HepG2 (cell line): ENCODE results near the gene HEPACAM2. TPM values are rescaled to one million over a fixed set of nuclear protein-coding genes. Genes with fewer than 3 reads are reported as not detected.

ENCODE experiments used
- ATAC-seq: fragments of 200-7000 bp; cut with Tn5 transposase; 3 replicates; pipeline ENCODE4 v1.9.1; 2020; ENCODE audit warnings: mild to moderate bottlenecking, moderate library complexity
- BruUV-seq: library from RNA; stranded (reverse); fragments of 400-500 nt; replicated peaks from 2 replicates; lab custom pipeline; 2021; lab: Mats Ljungman, UMichigan
- CTCF ChIA-PET: fragments of 300-600 bp; formaldehyde crosslinking; extraction: SDS; loops from one replicate; lab custom pipeline; 2021; ENCODE audit warnings: low total read pairs, inconsistent platforms, low intra/inter-chr PET ratio; lab: Yijun Ruan, JAX
- POLR2A ChIA-PET: fragments of 350-600 bp; sonication (Branson Sonifier 250); formaldehyde crosslinking; loops from one replicate; lab custom pipeline; 2020; ENCODE audit warnings: antibody characterized with exemption, inconsistent platforms; lab: Yijun Ruan, JAX
- DNase-seq: peaks from one replicate; pipeline ENCODE4 v3.0.0-alpha.2; 2015; ENCODE audit warnings: low spot score
- FAIRE-seq: peaks from 3 replicates; lab custom pipeline; 2011; peaks lifted over from hg19 to GRCh38; lab: Jason Lieb, UNC
- H2AFZ ChIP-seq: one replicate; pipeline ENCODE4 v1.6.1; 2011; ENCODE audit warnings: low read length, inconsistent platforms
- H3K27ac ChIP-seq: fragments of 300-600 bp; 3 replicates; pipeline ENCODE4 v1.8.0; 2011; ENCODE audit warnings: mixed run types, mild to moderate bottlenecking, mixed read lengths, low read length, inconsistent platforms; ENCODE audit not compliant: insufficient read depth; ENCODE audit errors: extremely low read length
- H3K27me3 ChIP-seq, 2 experiments: fragments of 200-600 bp in 1 of 2; 2 replicates in 1 of 2; 3 replicates in 1 of 2; pipeline versions ENCODE4 v1.6.0 to v1.8.0; 2011; ENCODE audit warnings: low read length in 2 of 2, mild to moderate bottlenecking in 2 of 2, moderate library complexity in 2 of 2, inconsistent platforms in 1 of 2; ENCODE audit not compliant: insufficient read depth in 2 of 2, control insufficient read depth in 1 of 2
- H3K36me3 ChIP-seq, 2 experiments: fragments of 200-600 bp in 1 of 2; replicated peaks in 1 of 2; 2 replicates in 1 of 2; 3 replicates in 1 of 2; pipeline versions ENCODE4 v1.5.1 to v1.8.0; 2011; ENCODE audit warnings: low read length in 2 of 2, inconsistent platforms in 1 of 2; ENCODE audit not compliant: insufficient read depth in 2 of 2, control insufficient read depth in 1 of 2
- H3K4me1 ChIP-seq: 2 replicates; pipeline ENCODE4 v1.5.1; 2012; ENCODE audit warnings: low read length, inconsistent platforms; ENCODE audit not compliant: insufficient read depth
- H3K4me2 ChIP-seq: 2 replicates; pipeline ENCODE4 v1.6.0; 2011; ENCODE audit warnings: low read depth, low read length, inconsistent platforms
- H3K4me3 ChIP-seq, 3 experiments: fragments of 200-600 bp in 1 of 3; sonication (generic), shearing (Covaris generic) in 1 of 3; replicated peaks in 1 of 3; 2 replicates each; pipeline ENCODE4 v1.5.1; 2011 to 2016; ENCODE audit warnings: low read length in 3 of 3, inconsistent platforms in 2 of 3, low read depth in 2 of 3, mild to moderate bottlenecking in 2 of 3, control low read depth in 1 of 3, mixed read lengths in 1 of 3; ENCODE audit not compliant: insufficient read depth in 1 of 3
- H3K79me2 ChIP-seq: one replicate; pipeline ENCODE4 v1.6.1; 2011; ENCODE audit warnings: low read length, inconsistent platforms; ENCODE audit not compliant: insufficient read depth
- H3K9ac ChIP-seq: 2 replicates; pipeline ENCODE4 v1.6.0; 2011; ENCODE audit warnings: mild to moderate bottlenecking, low read depth, low read length, inconsistent platforms; ENCODE audit not compliant: insufficient read depth
- H3K9me3 ChIP-seq: 2 replicates; pipeline ENCODE4 v1.5.1; 2012; ENCODE audit warnings: mild to moderate bottlenecking, low read length
- H4K20me1 ChIP-seq: 2 replicates; pipeline ENCODE4 v1.6.0; 2011; ENCODE audit warnings: inconsistent platforms, mild to moderate bottlenecking, low read length, moderate library complexity; ENCODE audit not compliant: insufficient read depth
- BRD4 ChIP-seq: sonication (generic); formaldehyde crosslinking; IDR thresholded peaks from 2 replicates; pipeline ENCODE4 v1.4.0; 2020; ENCODE audit warnings: missing genetic modification reagents
- DNMT1 ChIP-seq: sonication (generic); formaldehyde crosslinking; IDR thresholded peaks from 2 replicates; pipeline ENCODE4 v1.5.1; 2020; ENCODE audit warnings: mild to moderate bottlenecking, missing genetic modification reagents
- NCOA5 ChIP-seq: sonication (generic); formaldehyde crosslinking; IDR thresholded peaks from 2 replicates; pipeline ENCODE4 v1.4.0; 2020; ENCODE audit warnings: missing genetic modification reagents
- RARG ChIP-seq: sonication (generic); formaldehyde crosslinking; IDR thresholded peaks from 2 replicates; pipeline ENCODE4 v1.4.0; 2020; ENCODE audit warnings: low read depth, mild to moderate bottlenecking, missing genetic modification reagents
- SNAI1 ChIP-seq: sonication (generic); formaldehyde crosslinking; IDR thresholded peaks from 2 replicates; pipeline ENCODE4 v1.5.0; 2020; ENCODE audit warnings: mild to moderate bottlenecking, missing genetic modification reagents, borderline replicate concordance
- ZNF569 ChIP-seq: sonication (generic); formaldehyde crosslinking; IDR thresholded peaks from 2 replicates; pipeline ENCODE4 v1.5.0; 2020; ENCODE audit warnings: mild to moderate bottlenecking, missing genetic modification reagents, moderate library complexity, borderline replicate concordance
- ZNF83 ChIP-seq: sonication (generic); formaldehyde crosslinking; IDR thresholded peaks from 2 replicates; pipeline ENCODE4 v1.4.0; 2020; ENCODE audit warnings: missing genetic modification reagents, mild to moderate bottlenecking, borderline replicate concordance
- WGBS: methylation state at CpG from one replicate; pipeline ENCODE4 v1.1.6; 2017; ENCODE audit warnings: low lambda C conversion rate; 5-methylcytosine and 5-hydroxymethylcytosine counted together
- in situ Hi-C: cut with HindIII; loops from 2 replicates; pipeline ENCODE4 v1.10.0; 2017; ENCODE audit warnings: low pct_unique_long_range_greater_than_20kb; ENCODE audit not compliant: extremely low pct_ligation_motif_present
- intact Hi-C: fragments of 100-400 bp; cut with micrococcal nuclease; formaldehyde crosslinking; loops from one replicate; pipeline ENCODE4 v1.10.0; 2022; ENCODE audit not compliant: unreplicated experiment
- polyA plus RNA-seq, 8 experiments: library from polyadenylated mRNA; depleted of rRNA in 3 of 8; stranded (reverse) in 7 of 8; unstranded in 1 of 8; fragments of >200 nt; fragmentation: Illumina TruSeq in 4 of 8; extraction: Trizol in 4 of 8; gene quantifications; 2 replicates each; pipeline versions ENCODE4 v1.2.1 to v1.2.3, GENCODE V29; 2011 to 2016; ENCODE audit warnings: low read depth in 4 of 8, missing spikeins in 1 of 8, mixed read lengths in 1 of 8; ENCODE audit not compliant: insufficient read depth in 1 of 8
- total RNA-seq, 5 experiments: library from RNA; depleted of rRNA; stranded (reverse); fragments of >200 nt; fragmentation: Illumina TruSeq; extraction: Trizol; gene quantifications; 2 replicates each; pipeline ENCODE4 v1.2.3, GENCODE V29; 2016; ENCODE audit warnings: low read depth in 1 of 5
- TF ChIP-seq, protein P1 (sequence below): sonication (generic); formaldehyde crosslinking; IDR thresholded peaks from 2 replicates; pipeline ENCODE4 v1.8.0; 2022; ENCODE audit warnings: missing genetic modification reagents, mild to moderate bottlenecking, inconsistent platforms, borderline replicate concordance

The HEPACAM2 gene
- total and polyA plus RNA-seq, 2 of the 13 experiments (the other 11 are each of a cell fraction or from before 2014, with no cell fraction given) = not detected

DNA sequence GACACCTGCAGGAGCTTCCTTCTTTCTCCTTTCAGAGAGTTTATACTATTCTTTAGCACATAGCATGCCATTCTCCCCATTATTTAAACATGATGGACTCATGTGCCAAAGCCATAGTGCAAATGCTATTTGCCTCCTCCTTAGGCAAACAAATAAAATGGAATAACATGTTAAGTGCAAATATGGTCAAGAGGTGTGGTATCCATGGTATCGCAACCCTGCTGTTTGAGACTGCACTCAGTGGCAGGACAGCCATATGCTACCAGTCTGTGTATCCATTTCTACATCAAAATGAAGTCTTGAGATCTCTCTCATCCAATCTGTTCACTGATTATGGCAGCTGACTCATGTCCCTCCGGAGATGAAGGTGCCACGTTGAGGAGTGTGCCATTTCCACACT, 22.8 kb downstream of the HEPACAM2 start:
- Histone ChIP-seq H3K27me3 (0 out of 5 replicates have a peak, but pooled peaks cover 0 to 4% of the 10 kb centered on the region in 2 experiments), H3K4me3 (no peak overlapping the region), H3K79me2 (no peaks in the 10 kb centered on the region), H3K36me3 (no peaks in the 10 kb centered on the region), H3K9ac (no peak overlapping the region), H3K9me3 (no peaks in the 10 kb centered on the region), H3K4me1 (no peaks in the 10 kb centered on the region), H3K27ac (no peak overlapping the region), H4K20me1 (no peaks in the 10 kb centered on the region), H2AFZ (no peak overlapping the region), H3K4me2 (no peak overlapping the region)
- intact Hi-C loops = no loop called here
- BruUV-seq = no TSS peak
- POLR2A ChIA-PET = no interaction called here
- FAIRE-seq = no peak
- ATAC-seq = no peak
- WGBS = 11% methylated on average over 3 of the region's 3 CpGs
- TF ChIP-seq SNAI1 (no peak), BRD4 (CRISPR knock-in tag) (no peak), RARG (CRISPR knock-in tag) (no peak), DNMT1 (CRISPR knock-in tag) (no peak), NCOA5 (no peak), ZNF83 (CRISPR knock-in tag) (no peak), ZNF569 (CRISPR knock-in tag) (no peak)
- TF ChIP-seq, protein P1, sequence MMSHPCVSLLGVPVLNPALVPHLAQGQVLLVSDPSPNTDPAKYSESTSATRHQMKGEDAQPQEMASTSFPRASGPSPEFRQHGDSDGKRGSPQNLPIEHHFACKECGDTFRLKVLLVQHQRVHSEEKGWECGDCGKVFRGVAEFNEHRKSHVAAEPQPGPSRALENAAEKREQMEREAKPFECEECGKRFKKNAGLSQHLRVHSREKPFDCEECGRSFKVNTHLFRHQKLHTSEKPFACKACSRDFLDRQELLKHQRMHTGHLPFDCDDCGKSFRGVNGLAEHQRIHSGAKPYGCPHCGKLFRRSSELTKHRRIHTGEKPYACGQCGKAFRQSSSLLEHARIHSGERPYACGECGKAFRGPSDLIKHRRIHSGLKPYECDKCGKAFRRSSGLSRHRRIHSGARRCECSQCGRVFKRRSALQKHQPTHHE (CRISPR knock-in tag) = no peak
- CTCF ChIA-PET = no interaction called here
- DNase-seq = no peak
- in situ Hi-C loops = no loop called here
